GM23248 (cell line): ENCODE results near the gene DIAPH3. TPM values are rescaled to one million over a fixed set of nuclear protein-coding genes. Genes with fewer than 3 reads are reported as not detected.

ENCODE experiments used
- DNase-seq: peaks from one replicate; pipeline ENCODE4 v3.0.0-alpha.2; 2015
- H2AFZ ChIP-seq: fragments of 200-600 bp; sonication (generic); 2 replicates; pipeline ENCODE4 v1.6.1; 2016; ENCODE audit warnings: antibody characterized with exemption
- H3F3A ChIP-seq: fragments of 200-600 bp; sonication (generic); 2 replicates; pipeline ENCODE4 v1.6.1; 2016; ENCODE audit warnings: mild to moderate bottlenecking, antibody characterized with exemption, mixed run types; ENCODE audit not compliant: insufficient read depth
- H3K27ac ChIP-seq: fragments of 200-600 bp; sonication (generic); 2 replicates; pipeline ENCODE4 v1.5.1; 2016; ENCODE audit warnings: mild to moderate bottlenecking
- H3K27me3 ChIP-seq: fragments of 200-600 bp; sonication (generic); replicated peaks from 2 replicates; pipeline ENCODE4 v1.6.1; 2016; ENCODE audit warnings: mild to moderate bottlenecking; ENCODE audit not compliant: insufficient read depth
- H3K36me3 ChIP-seq: fragments of 200-600 bp; sonication (generic); 2 replicates; pipeline ENCODE4 v1.6.1; 2016; ENCODE audit warnings: low read depth, mild to moderate bottlenecking
- H3K4me1 ChIP-seq: fragments of 200-600 bp; sonication (generic); 2 replicates; pipeline ENCODE4 v1.6.1; 2016; ENCODE audit warnings: mild to moderate bottlenecking; ENCODE audit not compliant: insufficient read depth
- H3K4me2 ChIP-seq: fragments of 200-600 bp; sonication (generic); one replicate; pipeline ENCODE4 v1.6.1; 2016; ENCODE audit warnings: mild to moderate bottlenecking; ENCODE audit not compliant: unreplicated experiment
- H3K4me3 ChIP-seq: fragments of 200-600 bp; sonication (generic); 2 replicates; pipeline ENCODE4 v1.5.1; 2016; ENCODE audit warnings: mild to moderate bottlenecking
- H3K79me2 ChIP-seq: fragments of 200-600 bp; sonication (generic); 2 replicates; pipeline ENCODE4 v1.6.1; 2016; ENCODE audit warnings: mild to moderate bottlenecking; ENCODE audit not compliant: insufficient read depth
- H3K9ac ChIP-seq: fragments of 200-600 bp; sonication (generic); 2 replicates; pipeline ENCODE4 v1.6.1; 2016; ENCODE audit warnings: mild to moderate bottlenecking
- H3K9me2 ChIP-seq: fragments of 200-600 bp; sonication (generic); 2 replicates; pipeline ENCODE4 v1.6.1; 2016; ENCODE audit warnings: mixed run types, mild to moderate bottlenecking, moderate library complexity; ENCODE audit not compliant: insufficient read depth
- H3K9me3 ChIP-seq: fragments of 200-600 bp; sonication (generic); one replicate; pipeline ENCODE4 v1.6.1; 2017; ENCODE audit warnings: low read depth
- H4K20me1 ChIP-seq: fragments of 200-600 bp; sonication (generic); 2 replicates; pipeline ENCODE4 v1.6.0; 2016; ENCODE audit not compliant: insufficient read depth
- EZH2 ChIP-seq: fragments of 200-600 bp; sonication (generic); IDR thresholded peaks from 2 replicates; pipeline ENCODE4 v1.6.1; 2018; ENCODE audit warnings: antibody characterized with exemption, mild to moderate bottlenecking; ENCODE audit not compliant: insufficient read depth, poor library complexity, severe bottlenecking
- EZH2phosphoT487 ChIP-seq: fragments of 200-600 bp; sonication (generic); IDR thresholded peaks from 2 replicates; pipeline ENCODE4 v1.6.1; 2018; ENCODE audit warnings: antibody characterized with exemption, moderate library complexity, mild to moderate bottlenecking, low read depth; ENCODE audit not compliant: insufficient read depth
- WGBS, 2 experiments: methylation state at CpG; one replicate each; pipeline ENCODE4 v1.1.6; 2015 to 2017; ENCODE audit warnings: low lambda C conversion rate in 2 of 2, low coverage in 1 of 2; ENCODE audit errors: missing lambda C conversion rate in 2 of 2; 5-methylcytosine and 5-hydroxymethylcytosine counted together
- in situ Hi-C: fragments of 300-500 bp; cut with MboI; formaldehyde crosslinking; loops from 2 replicates; pipeline ENCODE4 v1.15.0; 2020
- polyA plus RNA-seq: library from polyadenylated mRNA; unstranded; fragments of >200 nt; fragmentation: Nextera tagmentation; extraction: Ambion mirVana; gene quantifications from 2 replicates; pipeline ENCODE4 v1.2.1, GENCODE V29; 2016
- small RNA-seq: library from RNA; depleted of rRNA; stranded (forward); fragments of <200 nt; gene quantifications from one replicate; pipeline ENCODE3, GENCODE V24; 2014; ENCODE audit warnings: low read depth, low replicate concordance
- total RNA-seq: library from RNA; depleted of rRNA; stranded (reverse); fragments of >200 nt; shearing (Covaris generic); gene quantifications from 2 replicates; pipeline ENCODE4 v1.2.3, GENCODE V29; 2014; rRNA removed

The DIAPH3 gene
- total and polyA plus RNA-seq, 2 experiments from 2014 or later: 12.1 to 18.1 TPM

GRCh38 chr13:59623206-59623915 is 540.4 kb downstream of the DIAPH3 start:
- no peaks in the 10 kb centered on the region for H3K9me2 ChIP-seq
- no peaks in the 10 kb centered on the region for H4K20me1 ChIP-seq
- no peaks in the 10 kb centered on the region for H3K36me3 ChIP-seq
- H3K9me3 ChIP-seq: no peaks in the 10 kb centered on the region
- TF ChIP-seq EZH2phosphoT487 (no peak), EZH2 (no peak)
- no peaks in the 10 kb centered on the region for H3F3A ChIP-seq
- no peak overlapping the region for H3K4me3 ChIP-seq
- DNase-seq: no peak
- no peaks in the 10 kb centered on the region for H3K4me1 ChIP-seq
- no peak overlapping the region for H3K4me2 ChIP-seq
- no peaks in the 10 kb centered on the region for H3K79me2 ChIP-seq
- peaks cover 14% of the 10 kb centered on the region for H3K27me3 ChIP-seq
- H2AFZ ChIP-seq: no peak overlapping the region
- in situ Hi-C loops: no loop called here
- WGBS, 2 experiments: 22% methylated on average over 4 of the region's 4 CpGs
- H3K27ac ChIP-seq: no peak overlapping the region
- no peak overlapping the region for H3K9ac ChIP-seq

GRCh38 chr13:59621773-59622172 is 542.0 kb downstream of the DIAPH3 start:
- H3K27ac ChIP-seq: no peak overlapping the region
- H3K4me1 ChIP-seq: no peaks in the 10 kb centered on the region
- no peak overlapping the region for H3K9ac ChIP-seq
- no peaks in the 10 kb centered on the region for H3K9me2 ChIP-seq
- H3K36me3 ChIP-seq: no peaks in the 10 kb centered on the region
- H3K27me3 ChIP-seq: peaks cover 7% of the 10 kb centered on the region
- in situ Hi-C loops: no loop called here
- H3K79me2 ChIP-seq: no peaks in the 10 kb centered on the region
- H3K4me2 ChIP-seq: no peak overlapping the region
- no peaks in the 10 kb centered on the region for H3F3A ChIP-seq
- no peak overlapping the region for H2AFZ ChIP-seq
- TF ChIP-seq EZH2phosphoT487 (no peak), EZH2 (no peak)
- no peak for DNase-seq
- no peak overlapping the region for H3K4me3 ChIP-seq
- H3K9me3 ChIP-seq: no peaks in the 10 kb centered on the region
- no peaks in the 10 kb centered on the region for H4K20me1 ChIP-seq

Small RNA genes within 50 kb of the gene (small RNA-seq; reads per million reads assigned to genes)
- gene RN7SL375P: not detected
- 0.50 reads per million for gene RNY4P28

Other genes with a start within 250 kb of the DIAPH3 start
- gene TDRD3, start 233.3 kb upstream of the DIAPH3 start, total RNA-seq: 9.1 and 9.7 TPM in 2 replicates
- gene TDRD3, start 233.3 kb upstream of the DIAPH3 start, polyA plus RNA-seq: 5.6 and 7.9 TPM in 2 replicates